Fibroblast of villous mesenchyme (primary cell): ENCODE data around the gene CYP2C8. TPM values are rescaled to one million over a fixed set of nuclear protein-coding genes. Genes with fewer than 3 reads are reported as not detected.
"Not testable (repeated sequence)": the region's sequence is repeated elsewhere in the genome, so short reads cannot be mapped to it uniquely, and the experiment has no call there.

Experiments
- DNase-seq: peaks from one replicate; pipeline ENCODE4 v3.0.0-alpha.2; 2010; ENCODE audit warnings: low read depth
- H3K4me3 ChIP-seq: 2 replicates; pipeline ENCODE4 v1.5.1; 2011; ENCODE audit warnings: low read depth, mild to moderate bottlenecking, low read length
- total RNA-seq: library from RNA; depleted of rRNA; stranded (reverse); fragments of >200 nt; gene quantifications from 2 replicates; pipeline ENCODE4 v1.2.3, GENCODE V29; 2012
- TF ChIP-seq, protein P1 (sequence below): IDR thresholded peaks from 2 replicates; pipeline ENCODE4 v1.5.1; 2012; ENCODE audit warnings: low read depth, mild to moderate bottlenecking, low read length; ENCODE audit not compliant: insufficient read depth

Gene CYP2C8
- not detected in 2 replicates for total RNA-seq

DNA sequence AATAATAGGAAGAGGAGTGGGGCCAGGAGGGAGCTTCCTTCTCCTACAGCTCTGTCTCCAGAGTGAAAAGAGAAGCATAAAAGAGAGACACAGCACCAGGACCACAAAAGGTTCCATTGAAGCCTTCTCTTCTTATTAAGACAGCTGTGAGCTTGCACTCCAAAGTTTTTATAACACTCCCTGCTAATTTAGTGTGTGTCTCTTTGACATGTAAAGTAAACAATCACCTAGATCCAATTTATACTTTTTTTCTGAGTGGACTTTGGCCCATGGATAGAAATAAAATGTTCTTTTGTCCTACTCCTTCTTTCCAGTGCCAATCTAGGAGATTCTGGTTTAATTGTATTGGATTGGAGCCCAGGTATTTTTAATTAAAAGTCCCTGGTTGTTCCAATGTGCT lies at the start of gene CYP2C8:
Gene CYP2C8, minus strand, starts transcription at position 212 of the 400 bp plus-strand sequence. Its CDS starts 95 bp downstream, at position 117.
- TF ChIP-seq, protein P1, sequence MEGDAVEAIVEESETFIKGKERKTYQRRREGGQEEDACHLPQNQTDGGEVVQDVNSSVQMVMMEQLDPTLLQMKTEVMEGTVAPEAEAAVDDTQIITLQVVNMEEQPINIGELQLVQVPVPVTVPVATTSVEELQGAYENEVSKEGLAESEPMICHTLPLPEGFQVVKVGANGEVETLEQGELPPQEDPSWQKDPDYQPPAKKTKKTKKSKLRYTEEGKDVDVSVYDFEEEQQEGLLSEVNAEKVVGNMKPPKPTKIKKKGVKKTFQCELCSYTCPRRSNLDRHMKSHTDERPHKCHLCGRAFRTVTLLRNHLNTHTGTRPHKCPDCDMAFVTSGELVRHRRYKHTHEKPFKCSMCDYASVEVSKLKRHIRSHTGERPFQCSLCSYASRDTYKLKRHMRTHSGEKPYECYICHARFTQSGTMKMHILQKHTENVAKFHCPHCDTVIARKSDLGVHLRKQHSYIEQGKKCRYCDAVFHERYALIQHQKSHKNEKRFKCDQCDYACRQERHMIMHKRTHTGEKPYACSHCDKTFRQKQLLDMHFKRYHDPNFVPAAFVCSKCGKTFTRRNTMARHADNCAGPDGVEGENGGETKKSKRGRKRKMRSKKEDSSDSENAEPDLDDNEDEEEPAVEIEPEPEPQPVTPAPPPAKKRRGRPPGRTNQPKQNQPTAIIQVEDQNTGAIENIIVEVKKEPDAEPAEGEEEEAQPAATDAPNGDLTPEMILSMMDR: no peak
- H3K4me3 ChIP-seq: no peak within 1 kb of the TSS
- no peak for DNase-seq

DNA sequence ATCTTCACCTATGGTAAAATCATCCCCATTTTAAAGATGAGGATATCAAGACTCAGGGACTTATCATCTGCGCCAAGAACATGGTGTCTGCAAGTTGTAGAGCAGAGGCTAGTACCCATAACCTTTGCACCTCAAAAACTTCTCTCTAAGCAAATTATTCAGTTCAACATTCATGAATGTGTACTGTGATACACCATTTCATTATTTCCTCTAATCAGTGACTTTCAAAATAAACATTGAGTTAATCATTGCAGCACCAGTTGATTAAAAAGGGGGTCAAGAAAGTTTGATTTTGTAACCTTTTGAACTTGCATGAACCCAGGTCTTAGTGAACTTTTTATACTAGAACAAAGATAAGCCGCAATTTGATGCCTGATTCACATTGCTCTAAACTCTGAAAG lies 47.6 kb upstream of the CYP2C8 start:
- no peak overlapping the region for H3K4me3 ChIP-seq
- no peak for DNase-seq
- TF ChIP-seq, protein P1: no peak

DNA sequence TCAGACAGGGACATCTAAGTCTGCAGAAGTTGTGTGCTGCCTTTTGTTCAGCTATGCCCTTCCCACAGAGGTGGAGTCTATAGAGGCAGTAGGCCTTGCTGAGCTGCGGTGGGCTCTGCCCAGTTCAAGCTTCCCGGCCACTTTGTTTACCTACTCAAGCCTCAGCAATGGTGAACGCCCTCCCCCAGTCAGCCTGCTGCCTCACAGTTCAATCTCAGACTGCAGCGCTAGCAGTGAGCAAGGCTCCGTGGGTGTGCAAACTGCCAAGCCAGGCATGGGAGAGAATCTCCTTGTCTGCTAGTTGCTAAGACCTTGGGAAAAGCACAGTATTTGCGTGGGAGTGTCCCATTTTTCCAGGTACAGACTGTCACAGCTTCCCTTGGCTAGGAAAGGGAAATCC lies 41.5 kb upstream of the CYP2C8 start:
- DNase-seq, H3K4me3 ChIP-seq: not testable (repeated sequence)

DNA sequence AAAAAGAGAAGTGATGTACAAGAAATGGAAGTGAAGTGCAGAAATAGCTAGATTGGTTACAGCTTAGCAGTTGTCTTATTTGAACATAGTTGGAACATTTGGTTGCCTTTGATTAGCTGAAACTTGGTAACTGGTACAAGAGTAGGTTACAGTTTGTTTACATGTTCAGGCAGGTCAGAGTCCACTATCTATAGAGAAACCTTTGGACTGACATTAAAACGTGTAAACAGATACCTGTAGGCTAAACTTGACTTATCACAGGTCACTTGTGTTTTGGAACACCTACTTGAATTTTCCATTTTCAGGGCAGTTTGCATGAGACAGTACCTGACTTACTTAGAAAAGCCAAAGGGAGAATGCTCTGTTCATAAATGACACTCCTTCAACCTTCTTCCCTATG lies 28.5 kb upstream of the CYP2C8 start:
- H3K4me3 ChIP-seq: no peak overlapping the region
- TF ChIP-seq, protein P1: no peak
- no peak for DNase-seq

DNA sequence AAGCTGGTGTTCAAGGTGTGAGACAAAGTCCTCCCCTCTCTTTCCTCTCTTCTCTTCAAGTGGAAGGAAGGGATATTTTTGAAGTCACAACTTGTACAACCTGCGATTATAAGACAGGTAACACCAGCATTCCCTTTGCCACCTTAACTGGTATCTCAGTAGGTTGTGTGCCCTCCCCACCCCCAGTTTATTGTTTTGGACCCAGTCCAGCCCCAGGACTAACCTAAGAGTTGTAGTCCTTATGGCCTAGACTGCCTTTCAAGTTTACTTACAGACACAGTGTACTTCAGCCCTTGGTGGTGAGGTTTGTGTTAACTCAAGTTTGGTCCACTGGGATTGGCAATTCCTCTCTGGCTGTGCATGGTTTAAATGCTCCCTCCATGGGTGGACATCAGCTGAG lies 26.8 kb upstream of the CYP2C8 start:
- TF ChIP-seq, protein P1: no peak
- H3K4me3 ChIP-seq: no peak overlapping the region
- DNase-seq: no peak

DNA sequence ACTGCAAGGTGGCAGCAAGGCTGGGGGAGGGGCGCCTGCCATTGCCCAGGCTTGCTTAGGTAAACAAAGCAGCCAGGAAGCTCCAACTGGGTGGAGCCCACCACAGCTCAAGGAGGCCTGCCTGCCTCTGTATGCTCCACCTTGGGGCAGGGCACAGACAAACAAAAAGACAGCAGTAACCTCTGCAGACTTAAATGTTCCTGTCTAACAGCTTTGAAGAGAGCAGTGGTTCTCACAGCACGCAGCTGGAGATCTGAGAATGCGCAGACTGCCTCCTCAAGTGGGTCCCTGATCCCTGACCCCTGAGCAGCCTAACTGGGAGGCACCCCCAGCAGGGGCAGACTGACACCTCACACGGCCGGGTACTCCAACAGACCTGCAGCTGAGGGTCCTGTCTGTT lies 10.3 kb upstream of the CYP2C8 start:
- not testable (repeated sequence) for DNase-seq, H3K4me3 ChIP-seq

DNA sequence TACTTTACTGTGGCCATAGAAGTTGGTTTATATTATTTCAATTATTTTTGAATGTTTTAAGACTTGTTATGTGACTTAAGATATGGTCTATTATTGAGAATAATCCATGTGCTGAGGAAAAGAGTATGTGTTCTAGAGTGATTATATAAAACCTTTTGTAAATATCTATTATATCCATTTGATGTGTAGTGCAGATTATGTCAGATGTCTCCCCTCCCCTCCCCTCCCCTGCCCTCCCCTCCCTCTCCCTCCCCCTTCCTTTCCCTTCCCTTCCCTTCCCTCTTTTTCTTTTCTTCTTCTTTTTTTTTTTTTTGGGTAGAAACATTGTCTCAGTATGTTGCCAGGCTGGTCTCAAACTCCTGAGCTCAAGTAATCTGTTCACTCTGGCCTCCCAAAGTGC lies 8.3 kb upstream of the CYP2C8 start:
- TF ChIP-seq, protein P1: no peak
- H3K4me3 ChIP-seq: no peak overlapping the region
- no peak for DNase-seq

DNA sequence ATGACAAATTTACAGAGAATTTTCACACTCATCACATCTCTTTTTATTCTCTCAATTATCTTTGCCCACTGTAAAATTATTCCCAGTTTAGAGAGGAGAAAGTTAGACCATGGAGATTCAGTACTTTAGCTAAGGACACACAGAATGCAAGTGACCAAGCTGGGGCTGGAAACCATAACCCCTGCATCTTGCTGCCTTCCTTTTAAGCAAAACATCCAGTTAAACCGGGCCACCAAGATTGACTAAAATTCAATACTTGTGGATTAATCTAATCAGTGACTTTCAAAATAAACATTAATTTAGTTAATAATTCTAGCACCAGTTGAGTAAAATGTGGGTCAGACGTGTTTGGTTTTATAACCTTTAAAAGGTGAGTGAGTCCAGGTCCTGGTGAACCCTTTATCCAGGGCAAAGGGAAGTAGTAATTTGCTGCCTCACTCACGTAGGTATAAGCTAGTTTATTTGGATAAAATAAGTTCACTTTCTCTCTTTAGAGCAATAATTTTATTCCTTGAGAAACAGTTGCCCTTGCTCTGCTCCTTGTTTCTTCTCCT lies 1.9 kb upstream of the CYP2C8 start:
- no peak overlapping the region for H3K4me3 ChIP-seq
- TF ChIP-seq, protein P1: no peak
- no peak for DNase-seq

DNA sequence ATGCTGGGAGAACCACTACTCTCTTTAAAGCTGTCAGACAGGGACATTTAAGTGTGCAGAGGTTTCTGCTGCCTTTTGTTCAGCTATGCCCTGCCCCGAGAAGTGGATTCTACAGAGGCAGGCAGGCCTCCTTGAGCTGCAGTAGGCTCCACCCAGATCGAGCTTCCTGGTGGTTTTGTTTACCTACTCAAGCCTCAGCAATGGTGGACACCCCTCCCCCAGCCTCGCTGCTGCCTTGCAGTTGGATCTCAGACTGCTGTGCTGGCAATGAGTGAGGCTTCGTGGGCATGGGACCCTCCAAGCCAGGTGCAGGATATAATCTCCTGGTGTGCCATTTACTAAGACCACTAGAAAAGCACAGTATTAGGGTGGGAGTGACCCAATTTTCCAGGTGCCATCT lies 5.2 kb downstream of the CYP2C8 start:
- not testable (repeated sequence) for DNase-seq

More for the DNA sequence above, 5.2 kb downstream of the CYP2C8 start:
- H3K4me3 ChIP-seq: not testable (repeated sequence)
